ENCODE measurements around the gene MPDU1. TPM values are rescaled to one million over a fixed set of nuclear protein-coding genes. Genes with fewer than 3 reads are reported as not detected.

Gene MPDU1
- total and polyA plus RNA-seq, 2 of the 13 experiments (the other 11 are each of a cell fraction or from before 2014, with no cell fraction given): 112 to 167 TPM

DNA sequence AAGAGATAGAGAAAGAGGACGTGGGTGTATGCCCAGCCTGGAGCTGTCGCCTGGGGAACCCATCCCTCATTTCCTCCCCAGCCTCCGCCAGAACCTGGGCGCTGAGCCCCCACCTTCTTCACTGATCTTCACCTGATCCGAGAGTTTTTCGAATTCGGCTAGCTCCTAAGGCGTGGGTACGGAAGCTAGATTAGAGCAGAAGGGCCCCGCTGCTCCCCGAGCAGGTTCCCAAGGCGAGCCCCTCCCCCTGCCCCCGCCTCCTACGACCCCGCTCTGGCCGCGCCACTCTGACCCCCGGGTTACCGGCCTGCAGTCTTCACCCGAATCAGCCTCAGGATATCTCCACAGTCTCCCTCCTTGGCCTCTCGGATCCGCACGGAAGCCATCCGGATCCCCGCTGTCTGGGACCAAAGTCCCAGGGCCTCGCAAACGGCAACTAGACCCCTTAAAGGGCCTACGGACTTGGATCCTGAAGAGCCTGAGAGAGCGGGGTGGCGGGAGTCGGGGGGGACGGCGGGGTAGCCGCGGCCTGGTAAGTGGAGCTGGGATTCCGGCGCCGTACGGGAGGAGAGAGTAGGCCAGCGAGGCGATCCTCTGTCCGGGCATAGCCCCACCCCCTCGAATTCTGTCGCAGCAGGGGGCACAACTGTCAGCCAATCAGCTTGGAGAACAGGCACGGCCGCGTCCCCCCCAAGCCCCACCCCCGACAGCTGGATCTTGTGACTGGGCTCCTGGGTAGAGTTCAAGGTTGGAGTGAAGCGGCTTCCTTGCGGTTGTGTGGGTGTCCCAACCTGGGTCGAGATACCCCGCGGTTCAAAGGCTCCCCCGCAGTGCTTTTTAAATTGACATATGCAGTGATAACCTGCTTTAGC is 43.8 kb downstream of the MPDU1 start, which contains the start of gene SAT2 (continued):
- TF ChIP-seq, protein P1, sequence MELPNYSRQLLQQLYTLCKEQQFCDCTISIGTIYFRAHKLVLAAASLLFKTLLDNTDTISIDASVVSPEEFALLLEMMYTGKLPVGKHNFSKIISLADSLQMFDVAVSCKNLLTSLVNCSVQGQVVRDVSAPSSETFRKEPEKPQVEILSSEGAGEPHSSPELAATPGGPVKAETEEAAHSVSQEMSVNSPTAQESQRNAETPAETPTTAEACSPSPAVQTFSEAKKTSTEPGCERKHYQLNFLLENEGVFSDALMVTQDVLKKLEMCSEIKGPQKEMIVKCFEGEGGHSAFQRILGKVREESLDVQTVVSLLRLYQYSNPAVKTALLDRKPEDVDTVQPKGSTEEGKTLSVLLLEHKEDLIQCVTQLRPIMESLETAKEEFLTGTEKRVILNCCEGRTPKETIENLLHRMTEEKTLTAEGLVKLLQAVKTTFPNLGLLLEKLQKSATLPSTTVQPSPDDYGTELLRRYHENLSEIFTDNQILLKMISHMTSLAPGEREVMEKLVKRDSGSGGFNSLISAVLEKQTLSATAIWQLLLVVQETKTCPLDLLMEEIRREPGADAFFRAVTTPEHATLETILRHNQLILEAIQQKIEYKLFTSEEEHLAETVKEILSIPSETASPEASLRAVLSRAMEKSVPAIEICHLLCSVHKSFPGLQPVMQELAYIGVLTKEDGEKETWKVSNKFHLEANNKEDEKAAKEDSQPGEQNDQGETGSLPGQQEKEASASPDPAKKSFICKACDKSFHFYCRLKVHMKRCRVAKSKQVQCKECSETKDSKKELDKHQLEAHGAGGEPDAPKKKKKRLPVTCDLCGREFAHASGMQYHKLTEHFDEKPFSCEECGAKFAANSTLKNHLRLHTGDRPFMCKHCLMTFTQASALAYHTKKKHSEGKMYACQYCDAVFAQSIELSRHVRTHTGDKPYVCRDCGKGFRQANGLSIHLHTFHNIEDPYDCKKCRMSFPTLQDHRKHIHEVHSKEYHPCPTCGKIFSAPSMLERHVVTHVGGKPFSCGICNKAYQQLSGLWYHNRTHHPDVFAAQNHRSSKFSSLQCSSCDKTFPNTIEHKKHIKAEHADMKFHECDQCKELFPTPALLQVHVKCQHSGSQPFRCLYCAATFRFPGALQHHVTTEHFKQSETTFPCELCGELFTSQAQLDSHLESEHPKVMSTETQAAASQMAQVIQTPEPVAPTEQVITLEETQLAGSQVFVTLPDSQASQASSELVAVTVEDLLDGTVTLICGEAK (IDR thresholded peaks at IDR 0.05): no peak
- TF ChIP-seq, protein P1 (CRISPR knock-in tag; IDR thresholded peaks at IDR 0.05): no peak; the same call in 1 of the 2 replicates
- TF ChIP-seq SIN3B (IDR thresholded peaks at IDR 0.05; ENCODE audit: low read length) (no peak), MYNN (CRISPR knock-in tag; IDR thresholded peaks at IDR 0.05; ENCODE audit: low read depth) (no peak), YY1 (IDR thresholded peaks at IDR 0.05; ENCODE audit: insufficient read depth, insufficient replicate concordance, low read depth, low read length) (peak; percentile 37), SNAI1 (CRISPR knock-in tag; IDR thresholded peaks at IDR 0.05; ENCODE audit: borderline replicate concordance) (peak; percentile 73; the same call in 1 of the 2 replicates), ZNF629 (CRISPR knock-in tag; conservative IDR thresholded peaks at IDR 0.05) (no peak), CAMTA2 (CRISPR knock-in tag; IDR thresholded peaks at IDR 0.05; ENCODE audit: borderline replicate concordance) (no peak), NCOA1 (CRISPR knock-in tag; IDR thresholded peaks at IDR 0.05) (no peak), NR2F6 (IDR thresholded peaks at IDR 0.05) (peak; percentile 50), NR2F6 (CRISPR knock-in tag; IDR thresholded peaks at IDR 0.05) (peak; percentile 69; the same call in 1 of the 2 replicates), ZBTB1 (CRISPR knock-in tag; IDR thresholded peaks at IDR 0.05; ENCODE audit: borderline replicate concordance) (no peak), SMYD3 (CRISPR knock-in tag; IDR thresholded peaks at IDR 0.05) (no peak), ZNF776 (CRISPR knock-in tag; IDR thresholded peaks at IDR 0.05) (no peak), ZNF792 (CRISPR knock-in tag; IDR thresholded peaks at IDR 0.05) (peak; percentile 76), ZNF331 (CRISPR knock-in tag; IDR thresholded peaks at IDR 0.05) (peak; percentile 33; the same call in 1 of the 2 replicates), ZNF777 (CRISPR knock-in tag; IDR thresholded peaks at IDR 0.05) (peak; percentile 53; the same call in 1 of the 2 replicates), MEIS2 (CRISPR knock-in tag; IDR thresholded peaks at IDR 0.05) (peak; percentile 68; the same call in 1 of the 2 replicates), HDAC6 (IDR thresholded peaks at IDR 0.05; ENCODE audit: low read depth, low read length) (no peak)
- TF ChIP-seq, protein P2, sequence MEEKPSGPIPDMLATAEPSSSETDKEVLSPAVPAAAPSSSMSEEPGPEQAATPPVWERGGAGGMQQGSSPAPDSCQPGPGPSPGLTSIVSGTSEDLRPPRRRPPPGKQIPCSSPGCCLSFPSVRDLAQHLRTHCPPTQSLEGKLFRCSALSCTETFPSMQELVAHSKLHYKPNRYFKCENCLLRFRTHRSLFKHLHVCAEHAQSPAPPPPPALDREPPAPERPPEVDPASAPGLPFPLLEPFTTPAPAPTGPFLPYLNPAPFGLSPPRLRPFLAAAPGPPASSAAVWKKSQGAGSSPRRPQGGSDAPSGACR (CRISPR knock-in tag; IDR thresholded peaks at IDR 0.05): 0 out of 2 replicates have a peak, but pooled peaks have one; percentile 6
- TF ChIP-seq, protein P3, sequence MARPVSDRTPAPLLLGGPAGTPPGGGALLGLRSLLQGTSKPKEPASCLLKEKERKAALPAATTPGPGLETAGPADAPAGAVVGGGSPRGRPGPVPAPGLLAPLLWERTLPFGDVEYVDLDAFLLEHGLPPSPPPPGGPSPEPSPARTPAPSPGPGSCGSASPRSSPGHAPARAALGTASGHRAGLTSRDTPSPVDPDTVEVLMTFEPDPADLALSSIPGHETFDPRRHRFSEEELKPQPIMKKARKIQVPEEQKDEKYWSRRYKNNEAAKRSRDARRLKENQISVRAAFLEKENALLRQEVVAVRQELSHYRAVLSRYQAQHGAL (CRISPR knock-in tag; IDR thresholded peaks at IDR 0.05; ENCODE audit: not compliant biosample characterization): no peak

Data from HepG2 (cell line).